CD4-positive, alpha-beta T cell treated with Interleukin-4 for 4 hours (primary cell): ENCODE data around the gene PEX11G.
"Not testable (repeated sequence)": the region's sequence is repeated elsewhere in the genome, so short reads cannot be mapped to it uniquely, and the experiment has no call there.

Experiments
- DNase-seq: peaks from one replicate; pipeline ENCODE4 v3.0.0-alpha.2; 2020

Gene PEX11G

GRCh38 chr19:7461841-7462629 is 26.8 kb downstream of the PEX11G start:
- no peak for DNase-seq

DNA sequence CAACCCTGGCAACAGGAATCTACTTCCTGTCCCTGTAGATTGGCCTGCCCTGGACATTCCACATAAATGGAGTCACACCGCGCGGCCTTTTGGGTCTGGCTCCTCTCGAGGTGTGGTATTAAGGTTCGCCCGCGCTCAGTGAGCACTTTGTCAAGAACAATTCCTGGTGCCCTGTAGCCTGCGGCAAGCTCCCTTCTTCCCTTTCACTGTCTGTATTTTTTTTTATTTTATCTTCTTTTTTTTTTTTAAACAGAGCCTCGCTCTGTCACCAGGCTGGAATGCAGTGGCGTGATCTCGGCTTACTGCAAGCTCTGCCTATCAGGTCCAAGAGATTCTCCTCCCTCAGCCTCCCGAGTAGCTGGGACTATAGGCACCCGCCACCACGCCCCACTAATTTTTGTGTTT is 28.3 kb downstream of the PEX11G start:
- no peak for DNase-seq

DNA sequence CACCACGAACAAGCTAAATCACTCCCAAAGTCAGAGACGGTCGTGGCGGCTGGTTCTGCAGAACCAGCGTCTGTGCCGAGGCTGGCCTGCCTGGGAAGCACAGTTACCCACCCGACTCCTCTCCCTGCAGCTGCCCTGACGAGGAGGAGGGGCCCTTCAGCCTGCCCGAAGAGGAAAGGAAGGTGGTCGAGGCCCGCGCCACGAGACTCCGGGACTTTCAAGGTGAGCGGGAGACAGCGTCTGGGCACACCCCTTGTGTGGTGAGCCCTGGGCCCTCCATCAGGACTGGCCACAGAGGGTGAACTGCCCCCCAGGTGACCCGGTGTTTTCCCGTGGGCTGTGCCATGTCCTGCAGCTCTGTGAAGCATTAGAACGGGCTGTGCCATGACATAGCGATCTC is 29.1 kb downstream of the PEX11G start:
- DNase-seq, result no peak

- DNase-seq, result no peak
Measured at GRCh38 chr19:7458675-7459074, 30.2 kb downstream of the PEX11G start.

- DNase-seq, result no peak
Measured at GRCh38 chr19:7456964-7457541, 31.8 kb downstream of the PEX11G start.

DNA sequence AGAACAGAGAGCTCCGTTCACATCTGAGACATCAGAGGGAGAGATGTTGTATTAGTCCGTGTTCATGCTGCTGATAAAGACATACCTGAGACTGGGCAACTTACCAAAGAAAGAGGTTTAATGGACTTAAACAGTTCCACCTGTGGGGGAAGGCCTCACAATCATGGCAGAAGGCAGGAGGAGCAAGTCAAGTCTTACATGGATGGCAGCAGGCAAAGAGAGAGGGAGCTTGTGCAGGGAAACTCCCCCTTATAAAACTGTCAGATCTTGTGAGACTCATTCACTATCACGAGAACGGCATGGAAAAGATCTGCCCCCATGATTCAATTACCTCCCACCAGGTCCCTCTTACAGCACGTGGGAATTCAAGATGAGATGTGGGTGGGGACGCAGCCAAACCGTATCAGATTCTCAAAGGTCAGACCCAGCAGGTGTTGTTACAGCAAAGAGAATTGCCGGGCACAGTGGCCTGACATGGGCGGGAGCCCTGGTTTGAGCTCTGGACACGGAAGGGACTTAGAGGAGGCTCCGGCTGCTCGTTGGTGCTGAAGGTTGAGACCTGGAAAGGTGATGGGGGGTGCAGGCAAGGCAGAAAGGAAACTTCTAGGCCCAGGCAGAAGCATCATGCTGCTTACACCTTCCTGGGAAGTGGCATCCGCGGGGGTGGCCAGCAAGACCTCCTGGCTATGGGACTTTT is 33.1 kb downstream of the PEX11G start:
- no peak for DNase-seq

GRCh38 chr19:7454998-7455397 is 33.8 kb downstream of the PEX11G start:
- DNase-seq, result no peak

DNA sequence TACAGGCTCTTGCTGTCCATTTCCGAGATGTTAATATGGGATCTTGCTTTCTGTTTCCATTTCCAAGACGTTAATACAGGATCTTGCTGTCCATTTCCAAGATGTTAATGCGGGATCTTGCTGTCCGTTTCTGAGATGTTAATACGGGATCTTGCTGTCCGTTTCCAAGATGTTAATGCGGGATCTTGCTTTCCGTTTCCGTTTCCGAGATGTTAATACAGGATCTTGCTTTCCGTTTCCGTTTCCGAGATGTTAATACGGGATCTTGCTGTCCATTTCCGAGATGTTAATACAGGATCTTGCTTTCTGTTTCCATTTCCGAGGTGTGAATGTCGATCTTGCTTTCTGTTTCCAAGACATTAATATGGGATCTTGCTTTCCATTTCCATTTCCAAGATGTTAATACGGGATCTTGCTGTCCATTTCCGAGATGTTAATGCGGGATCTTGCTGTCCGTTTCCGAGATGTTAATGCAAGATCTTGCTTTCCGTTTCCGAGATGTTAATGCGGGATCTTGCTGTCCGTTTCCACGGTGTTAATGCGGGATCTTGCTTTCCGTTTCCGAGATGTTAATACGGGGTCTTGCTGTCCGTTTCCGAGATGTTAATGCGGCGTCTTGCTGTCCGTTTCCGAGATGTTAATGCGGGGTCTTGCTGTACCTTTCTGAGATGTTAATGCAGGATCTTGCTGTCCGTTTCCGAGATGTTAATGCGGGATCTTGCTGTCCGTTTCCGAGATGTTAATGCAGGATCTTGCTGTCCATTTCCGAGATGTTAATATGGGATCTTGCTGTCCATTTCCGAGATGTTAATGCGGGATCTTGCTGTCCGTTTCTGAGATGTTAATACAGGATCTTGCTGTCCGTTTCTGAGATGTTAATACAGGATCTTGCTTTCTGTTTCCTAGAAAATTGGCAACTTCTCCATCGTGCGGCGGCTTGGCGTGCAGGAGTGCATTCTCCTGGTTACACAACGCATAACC is 38.3 kb downstream of the PEX11G start:
- no peak for DNase-seq

DNA sequence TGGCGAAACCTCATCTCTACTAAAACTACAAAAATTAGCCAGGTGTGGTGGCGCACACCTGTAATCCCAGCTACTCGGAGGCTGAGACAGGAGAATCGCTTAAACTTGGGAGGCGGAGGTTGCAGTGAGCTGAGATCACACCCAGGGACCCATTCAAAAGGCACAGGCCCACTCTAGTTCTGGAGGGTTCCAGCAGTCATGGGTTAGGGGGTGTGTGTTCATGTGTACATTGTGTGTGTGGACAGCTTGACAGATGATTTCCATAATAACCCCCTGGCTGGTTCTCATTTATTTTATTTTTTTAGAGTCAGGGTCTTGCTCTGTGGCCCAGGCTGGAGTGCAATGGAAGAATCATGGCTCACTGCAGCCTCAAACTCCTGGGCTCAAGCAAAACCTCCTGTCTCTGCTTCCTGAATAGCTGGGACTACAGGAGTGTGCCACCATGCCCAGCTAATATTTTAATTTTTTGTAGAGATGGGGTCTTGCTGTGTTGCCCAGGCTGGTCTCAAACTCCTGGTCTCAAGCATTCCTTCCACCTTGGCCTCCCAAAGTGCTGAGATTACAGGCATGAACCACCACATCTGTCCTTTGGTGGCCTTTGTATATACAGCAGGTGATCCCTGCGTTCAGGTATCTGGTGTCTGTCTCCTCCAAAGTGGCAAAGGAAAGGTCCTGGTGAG is 39.3 kb downstream of the PEX11G start:
- DNase-seq, result not testable (repeated sequence)

DNA sequence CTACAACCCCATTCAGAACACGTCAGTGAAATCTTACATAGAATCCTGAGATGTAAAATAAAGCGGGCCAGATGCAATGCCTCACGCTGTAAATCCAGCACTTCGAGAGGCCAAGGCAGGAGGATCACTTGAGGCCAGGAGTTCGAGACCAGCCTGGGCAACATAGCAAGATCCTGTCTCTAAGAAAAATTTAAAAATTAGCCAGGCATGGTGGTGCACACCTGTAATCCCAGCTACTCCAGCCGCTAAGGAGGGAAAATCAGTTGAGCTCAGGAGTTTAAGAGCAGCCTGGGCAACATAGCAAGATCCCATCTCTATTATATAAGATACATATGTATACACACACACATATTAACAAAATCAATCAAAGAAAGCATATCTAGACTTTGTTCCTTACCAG is 41.2 kb downstream of the PEX11G start:
- DNase-seq, result no peak

DNA sequence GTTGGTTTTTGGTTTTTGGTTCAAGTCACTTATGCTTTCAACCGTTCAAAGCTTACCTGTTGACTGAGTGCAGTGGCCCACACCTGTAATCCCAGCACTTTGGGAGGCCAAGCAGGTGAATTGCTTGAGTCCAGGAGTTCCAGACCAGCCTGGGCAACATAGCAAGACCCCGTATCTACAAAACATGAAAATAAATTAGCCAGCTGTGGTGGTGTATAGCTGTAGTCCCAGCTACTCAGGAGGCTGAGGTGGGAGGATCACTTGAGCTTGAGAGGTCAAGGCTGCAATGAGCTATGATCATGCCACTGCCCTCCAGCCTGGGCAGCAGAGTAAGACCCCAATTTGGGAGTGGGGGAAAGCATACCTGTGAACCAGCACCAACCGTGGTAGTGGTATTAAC is 43.7 kb downstream of the PEX11G start:
- DNase-seq, result no peak

- no peak for DNase-seq
Measured at GRCh38 chr19:7444042-7444441, 44.8 kb downstream of the PEX11G start.

DNA sequence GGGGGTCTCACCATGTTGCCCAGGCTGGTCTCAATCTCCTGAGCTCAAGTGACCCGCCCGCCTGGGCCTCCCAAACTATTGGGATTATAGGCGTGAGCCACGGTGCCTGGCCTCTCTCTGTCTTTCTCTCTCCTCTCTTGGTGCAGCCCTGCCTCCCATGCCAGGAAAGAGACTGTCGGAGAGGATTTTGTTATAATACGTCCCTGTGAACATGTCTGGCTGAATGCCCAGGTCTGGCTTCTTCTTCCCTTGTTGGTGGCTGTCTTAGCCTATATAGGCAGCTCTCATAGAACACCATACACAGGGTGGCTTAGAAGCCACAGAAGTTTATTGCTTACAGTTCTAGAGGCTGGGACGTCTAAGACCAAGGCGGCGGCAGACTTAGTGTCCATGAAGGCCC is 46.4 kb downstream of the PEX11G start:
- DNase-seq, result no peak

- DNase-seq, result no peak
Measured at GRCh38 chr19:7441468-7442146, 47.2 kb downstream of the PEX11G start.

DNA sequence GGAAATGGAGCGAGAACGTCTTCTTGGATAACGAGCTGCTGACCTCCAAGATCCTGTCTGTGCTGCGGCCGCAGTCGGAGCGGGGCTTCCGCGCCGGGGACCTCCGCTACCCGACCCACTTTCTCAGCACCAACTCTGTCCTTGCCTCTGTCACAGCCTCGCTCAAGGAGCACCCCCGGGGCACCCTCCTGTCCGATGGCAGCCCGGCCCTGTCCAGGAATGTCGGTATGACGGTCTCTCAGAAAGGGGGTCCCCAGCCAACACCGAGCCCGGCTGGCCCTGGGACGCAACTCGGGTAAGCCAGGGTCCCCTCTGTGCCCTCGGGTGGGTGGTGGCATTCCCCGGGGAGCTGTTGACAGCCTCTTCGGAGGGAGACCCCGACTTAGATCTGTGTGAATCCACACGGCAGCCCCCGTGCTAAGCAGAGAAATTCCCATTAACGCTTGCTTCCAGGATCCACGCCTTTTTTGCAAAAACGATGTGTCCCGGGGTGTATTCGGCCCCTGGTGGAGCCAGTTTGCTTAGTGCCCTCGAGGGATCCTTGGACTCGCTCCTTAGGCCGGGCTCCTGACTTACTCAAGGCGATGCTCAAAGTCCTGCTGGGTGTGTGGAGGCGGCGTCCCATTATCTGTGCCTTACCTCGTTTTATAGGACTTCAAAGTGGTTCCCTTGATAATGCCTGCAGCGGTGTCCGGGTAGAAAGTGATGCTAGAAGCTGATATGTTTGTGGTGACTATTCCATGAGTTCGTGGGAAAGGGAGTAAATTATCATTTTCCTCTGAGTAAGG is 48.5 kb downstream of the PEX11G start:
- no peak for DNase-seq

GRCh38 chr19:7435586-7435985 is 53.2 kb downstream of the PEX11G start:
- DNase-seq, result no peak

DNA sequence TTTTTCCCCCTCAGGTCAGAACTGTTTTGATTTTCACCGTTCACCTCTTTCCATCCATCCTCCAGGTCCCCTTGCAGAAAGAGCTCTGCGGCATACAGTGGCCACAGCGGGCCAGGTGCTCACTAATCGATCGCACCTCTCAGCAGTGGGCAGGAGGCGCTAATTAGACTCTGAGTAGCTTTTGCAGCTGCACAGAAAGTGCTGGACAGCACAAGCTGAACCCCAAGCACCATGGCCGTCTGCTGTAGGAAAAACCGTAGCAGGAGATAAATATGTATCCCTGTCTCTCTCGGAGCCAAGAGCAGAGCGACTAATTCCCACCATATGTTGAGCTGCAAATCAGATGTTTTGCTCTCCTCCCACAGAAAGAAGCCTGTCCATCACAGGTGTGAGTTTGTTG is 54.4 kb downstream of the PEX11G start:
- no peak for DNase-seq

DNA sequence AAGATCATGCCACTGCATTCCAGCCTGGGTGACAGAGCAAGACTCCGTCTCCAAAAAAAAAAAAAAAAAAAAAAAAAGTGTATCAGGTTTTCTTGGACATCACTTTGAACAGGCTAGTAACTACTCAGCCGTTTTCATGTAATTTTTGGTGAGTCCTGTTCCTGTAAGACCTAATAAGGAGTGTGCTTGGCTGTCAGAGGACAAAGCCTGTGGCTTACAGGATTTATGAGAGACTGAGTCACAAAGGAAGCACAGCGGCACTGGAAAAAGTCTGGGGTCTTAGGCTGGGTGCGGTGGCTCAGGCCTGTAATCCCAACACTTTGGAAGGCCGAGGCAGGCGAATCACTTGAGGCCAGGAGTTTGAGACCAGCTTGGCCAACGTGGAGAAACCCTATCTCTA is 55.4 kb downstream of the PEX11G start:
- not testable (repeated sequence) for DNase-seq

DNA sequence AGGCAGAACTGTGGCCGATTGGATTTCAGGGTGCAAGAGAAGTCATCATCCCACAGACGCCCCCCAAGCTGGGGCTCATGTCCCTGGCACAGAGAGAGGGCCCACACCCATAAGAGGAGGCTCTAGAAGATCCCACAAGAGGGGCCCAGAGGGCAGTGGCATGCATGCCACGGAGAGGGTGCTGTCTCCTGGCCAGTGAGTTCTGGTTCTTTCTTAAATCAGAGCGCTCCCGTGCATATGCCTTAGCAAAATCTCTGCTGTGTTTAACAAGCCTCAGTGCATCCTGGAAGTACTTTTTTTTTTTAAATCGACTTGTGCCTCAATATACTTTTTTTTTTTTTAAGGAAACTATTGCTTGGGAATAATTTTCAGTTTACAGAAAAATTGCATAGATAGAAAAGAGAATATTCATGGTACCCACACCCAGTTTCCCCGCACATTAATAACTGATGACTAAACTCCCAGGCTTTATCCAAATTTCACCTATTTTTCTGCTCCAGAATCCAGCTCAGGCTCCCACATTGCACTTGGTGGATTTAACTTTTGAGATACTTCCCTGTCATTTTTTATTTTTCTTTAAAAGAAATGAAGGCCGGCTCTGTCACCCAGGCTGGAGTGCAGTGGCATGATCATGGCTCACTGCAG is 59.1 kb downstream of the PEX11G start:
- no peak for DNase-seq

DNA sequence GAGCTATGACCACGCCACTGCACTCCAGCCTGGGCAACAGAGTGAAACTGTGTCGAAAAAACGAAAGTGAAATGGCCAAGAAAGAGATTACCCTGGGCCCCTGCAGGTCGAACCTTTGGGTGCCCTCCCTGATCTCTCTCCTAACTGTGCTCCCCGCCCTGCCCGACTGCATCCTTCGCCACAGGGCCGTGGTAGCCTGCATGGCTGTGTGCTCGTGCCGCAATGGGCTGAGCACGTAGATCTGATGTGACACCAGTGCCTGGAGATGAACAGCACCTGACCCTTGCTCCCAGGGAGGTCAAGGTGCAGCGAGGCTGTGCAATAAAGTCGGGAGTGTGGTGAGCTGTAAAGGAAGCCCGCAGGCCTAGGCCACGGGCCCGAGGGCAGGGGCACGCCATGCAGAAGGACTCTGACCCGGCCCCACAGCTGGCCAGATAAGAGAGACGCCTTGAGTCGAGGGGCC is 60.2 kb downstream of the PEX11G start:
- DNase-seq, result no peak
